IMR-90 (cell line): ENCODE measurements around the gene IL17RE.

Experiments used
- FOS ChIP-seq: fragments of 150-350 bp; IDR thresholded peaks from 2 replicates; pipeline ENCODE4 v1.6.1; 2016; ENCODE audit warnings: low read depth, low read length
- POLR2A ChIP-seq: IDR thresholded peaks from 2 replicates; pipeline ENCODE4 v1.6.1; 2012; ENCODE audit warnings: mild to moderate bottlenecking, low read depth, low read length
- RCOR1 ChIP-seq: IDR thresholded peaks from 2 replicates; pipeline ENCODE4 v1.6.1; 2012; ENCODE audit warnings: mild to moderate bottlenecking, low read length, improper control_type of control experiment; ENCODE audit not compliant: insufficient replicate concordance
- RFX5 ChIP-seq: IDR thresholded peaks from 2 replicates; pipeline ENCODE4 v1.8.0; 2012; ENCODE audit warnings: low read depth, mild to moderate bottlenecking, low read length, moderate library complexity
- SMC3 ChIP-seq: fragments of 150-350 bp; IDR thresholded peaks from 2 replicates; pipeline ENCODE4 v1.6.1; 2016; ENCODE audit warnings: low read depth, mild to moderate bottlenecking, antibody characterized with exemption, low read length, moderate library complexity
- TF ChIP-seq, protein P1 (sequence below): conservative IDR thresholded peaks from 2 replicates; pipeline ENCODE4 v1.5.1; 2012; ENCODE audit warnings: mild to moderate bottlenecking, low read depth, low read length, improper control_type of control experiment

DNA sequence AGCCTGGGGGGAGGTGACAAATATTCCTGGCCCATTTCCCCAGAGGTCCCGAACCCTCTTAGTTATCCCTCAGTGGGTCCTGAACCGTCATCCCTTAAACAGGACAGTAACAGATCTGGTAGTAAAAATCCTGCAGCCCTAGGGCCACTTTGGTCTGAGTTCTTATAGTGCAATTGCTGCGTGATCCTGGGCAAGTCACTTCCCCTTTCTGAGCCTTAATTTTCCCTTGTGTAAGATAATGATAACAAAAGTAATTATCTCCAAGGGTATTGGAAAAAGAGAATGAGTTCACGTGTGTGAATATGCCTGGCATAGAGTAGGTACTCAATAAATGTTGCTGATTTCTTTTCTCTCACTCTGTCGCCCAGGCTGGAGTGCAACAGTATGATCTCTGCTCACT, 15.2 kb upstream of the IL17RE start:
- TF ChIP-seq POLR2A (no peak), RFX5 (no peak), SMC3 (no peak), RCOR1 (no peak), FOS (no peak)
- TF ChIP-seq, protein P1, sequence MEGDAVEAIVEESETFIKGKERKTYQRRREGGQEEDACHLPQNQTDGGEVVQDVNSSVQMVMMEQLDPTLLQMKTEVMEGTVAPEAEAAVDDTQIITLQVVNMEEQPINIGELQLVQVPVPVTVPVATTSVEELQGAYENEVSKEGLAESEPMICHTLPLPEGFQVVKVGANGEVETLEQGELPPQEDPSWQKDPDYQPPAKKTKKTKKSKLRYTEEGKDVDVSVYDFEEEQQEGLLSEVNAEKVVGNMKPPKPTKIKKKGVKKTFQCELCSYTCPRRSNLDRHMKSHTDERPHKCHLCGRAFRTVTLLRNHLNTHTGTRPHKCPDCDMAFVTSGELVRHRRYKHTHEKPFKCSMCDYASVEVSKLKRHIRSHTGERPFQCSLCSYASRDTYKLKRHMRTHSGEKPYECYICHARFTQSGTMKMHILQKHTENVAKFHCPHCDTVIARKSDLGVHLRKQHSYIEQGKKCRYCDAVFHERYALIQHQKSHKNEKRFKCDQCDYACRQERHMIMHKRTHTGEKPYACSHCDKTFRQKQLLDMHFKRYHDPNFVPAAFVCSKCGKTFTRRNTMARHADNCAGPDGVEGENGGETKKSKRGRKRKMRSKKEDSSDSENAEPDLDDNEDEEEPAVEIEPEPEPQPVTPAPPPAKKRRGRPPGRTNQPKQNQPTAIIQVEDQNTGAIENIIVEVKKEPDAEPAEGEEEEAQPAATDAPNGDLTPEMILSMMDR: no peak
